ENCODE data around the gene TAF6.
A peak's percentile ranks its signal among the peaks of the same experiment; 100 is the strongest.

The TAF6 gene

GRCh38 chr7:100119072-100119969, at the start of gene TAF6, which contains the start of gene CNPY4:
Gene TAF6 (minus strand): TSS chr7:100119358. CDS start chr7:100114209, 5,149 bp downstream.
Gene CNPY4 (plus strand): TSS chr7:100119634. CDS start chr7:100119745, 111 bp downstream.
- peaks cover 22% of the 10 kb centered on the region for H3K4me1 Mint-ChIP-seq
- peak; percentile 84 for ATAC-seq
- peak within 1 kb of the TSS; percentile 87 to 96 for H3K4me3 Mint-ChIP-seq
- H3K27me3 Mint-ChIP-seq: no peaks in the 10 kb centered on the region
- H3K9me3 Mint-ChIP-seq: no peaks in the 10 kb centered on the region
- peak within 1 kb of the TSS; percentile 100 for H3K27ac Mint-ChIP-seq
- DNase-seq: peak; percentile 93 to 94

GRCh38 chr7:100167912-100168323, 48.8 kb upstream of the TAF6 start:
- Mint-ChIP-seq H3K4me1 (peaks cover 81% of the 10 kb centered on the region), H3K27ac (peak overlapping the region; percentile 38 to 94), H3K9me3 (no peaks in the 10 kb centered on the region), H3K4me3 (peak overlapping the region; percentile 82 to 89), H3K27me3 (no peaks in the 10 kb centered on the region)
- DNase-seq (no peak), ATAC-seq (no peak)

GRCh38 chr7:100166970-100167911, 48.1 kb upstream of the TAF6 start:
- ATAC-seq (no peak), DNase-seq (no peak)
- no peaks in the 10 kb centered on the region for H3K27me3 Mint-ChIP-seq
- no peaks in the 10 kb centered on the region for H3K9me3 Mint-ChIP-seq
- H3K4me3 Mint-ChIP-seq: peak overlapping the region; percentile 82 to 89
- peaks cover 88% of the 10 kb centered on the region for H3K4me1 Mint-ChIP-seq
- no peak overlapping the region for H3K27ac Mint-ChIP-seq

- DNase-seq (peak in 1 of 2 donors; percentile 56), ATAC-seq (peak; percentile 74)
- H3K4me1 Mint-ChIP-seq: peaks cover 90% of the 10 kb centered on the region
- no peaks in the 10 kb centered on the region for H3K9me3 Mint-ChIP-seq
- H3K27ac Mint-ChIP-seq: peak overlapping the region in 1 of 2 donors; percentile 27
- peak overlapping the region; percentile 82 to 89 for H3K4me3 Mint-ChIP-seq
- H3K27me3 Mint-ChIP-seq: no peaks in the 10 kb centered on the region
These were observed 47.3 kb upstream of the TAF6 start for GRCh38 chr7:100166317-100166940.

- Mint-ChIP-seq H3K9me3 (no peaks in the 10 kb centered on the region), H3K27ac (no peak overlapping the region), H3K4me1 (peaks cover 86% of the 10 kb centered on the region), H3K4me3 (peak overlapping the region in 1 of 2 donors; percentile 29), H3K27me3 (no peaks in the 10 kb centered on the region)
- DNase-seq (no peak), ATAC-seq (no peak)
These were observed 44.7 kb upstream of the TAF6 start for GRCh38 chr7:100163871-100164270.

- peaks cover 81% of the 10 kb centered on the region for H3K4me1 Mint-ChIP-seq
- DNase-seq (no peak), ATAC-seq (no peak)
- peak overlapping the region; percentile 48 to 92 for H3K27ac Mint-ChIP-seq
- H3K4me3 Mint-ChIP-seq: peak overlapping the region in 1 of 2 donors; percentile 54
- no peaks in the 10 kb centered on the region for H3K9me3 Mint-ChIP-seq
- no peaks in the 10 kb centered on the region for H3K27me3 Mint-ChIP-seq
These were observed 43.9 kb upstream of the TAF6 start for GRCh38 chr7:100163006-100163531.

GRCh38 chr7:100160067-100160466, 40.9 kb upstream of the TAF6 start:
- H3K4me1 Mint-ChIP-seq: peaks cover 80% of the 10 kb centered on the region
- no peak overlapping the region for H3K27ac Mint-ChIP-seq
- DNase-seq (no peak), ATAC-seq (no peak)
- peak overlapping the region in 1 of 2 donors; percentile 12 for H3K4me3 Mint-ChIP-seq
- H3K9me3 Mint-ChIP-seq: no peaks in the 10 kb centered on the region
- no peaks in the 10 kb centered on the region for H3K27me3 Mint-ChIP-seq

- ATAC-seq (no peak), DNase-seq (no peak)
- H3K27me3 Mint-ChIP-seq: no peaks in the 10 kb centered on the region
- H3K4me1 Mint-ChIP-seq: peaks cover 85% of the 10 kb centered on the region
- H3K9me3 Mint-ChIP-seq: no peaks in the 10 kb centered on the region
- H3K27ac Mint-ChIP-seq: peak overlapping the region; percentile 48 to 93
- peak overlapping the region; percentile 85 to 88 for H3K4me3 Mint-ChIP-seq
These were observed 40.0 kb upstream of the TAF6 start for GRCh38 chr7:100159099-100159623.

GRCh38 chr7:100158229-100159098, 39.3 kb upstream of the TAF6 start, which contains the start of gene TRAPPC14:
Gene TRAPPC14 (minus strand): TSS chr7:100158723. CDS start chr7:100158499, 224 bp downstream.
- DNase-seq: peak; percentile 85 to 89
- H3K9me3 Mint-ChIP-seq: no peaks in the 10 kb centered on the region
- H3K4me3 Mint-ChIP-seq: peak within 1 kb of the TSS; percentile 85 to 88
- peak; percentile 75 for ATAC-seq
- peaks cover 85% of the 10 kb centered on the region for H3K4me1 Mint-ChIP-seq
- peak within 1 kb of the TSS; percentile 93 to 96 for H3K27ac Mint-ChIP-seq
- no peaks in the 10 kb centered on the region for H3K27me3 Mint-ChIP-seq

GRCh38 chr7:100157334-100158228, 38.4 kb upstream of the TAF6 start:
- H3K4me3 Mint-ChIP-seq: peak overlapping the region; percentile 74 to 88
- peaks cover 84% of the 10 kb centered on the region for H3K4me1 Mint-ChIP-seq
- ATAC-seq (no peak), DNase-seq (no peak)
- no peaks in the 10 kb centered on the region for H3K27me3 Mint-ChIP-seq
- H3K27ac Mint-ChIP-seq: peak overlapping the region in 1 of 2 donors; percentile 96
- H3K9me3 Mint-ChIP-seq: no peaks in the 10 kb centered on the region

- Mint-ChIP-seq H3K9me3 (no peaks in the 10 kb centered on the region), H3K27ac (peak overlapping the region; percentile 78 to 96), H3K4me1 (peaks cover 84% of the 10 kb centered on the region), H3K4me3 (peak overlapping the region; percentile 74 to 88), H3K27me3 (no peaks in the 10 kb centered on the region)
- ATAC-seq: no peak
- DNase-seq: no peak
These were observed 37.8 kb upstream of the TAF6 start for GRCh38 chr7:100157069-100157333.

- H3K27me3 Mint-ChIP-seq: no peaks in the 10 kb centered on the region
- H3K27ac Mint-ChIP-seq: peak overlapping the region; percentile 78 to 96
- ATAC-seq (peak; percentile 80), DNase-seq (peak; percentile 52 to 72)
- H3K4me3 Mint-ChIP-seq: peak overlapping the region; percentile 74 to 88
- no peaks in the 10 kb centered on the region for H3K9me3 Mint-ChIP-seq
- peaks cover 84% of the 10 kb centered on the region for H3K4me1 Mint-ChIP-seq
These were observed 37.3 kb upstream of the TAF6 start for GRCh38 chr7:100156331-100157068.

Data from stimulated activated naive CD8-positive, alpha-beta T cell treated with anti-CD3 and anti-CD28 coated beads, Interleukin-15, amount 100 ng/mL, for 72 hours (primary cell).